ENCODE data around the gene PRSS8. TPM values are rescaled to one million over a fixed set of nuclear protein-coding genes. Genes with fewer than 3 reads are reported as not detected.

The PRSS8 gene
- total RNA-seq, 1 experiment from 2014 or later: not detected

GRCh38 chr16:31083081-31083480, 52.4 kb downstream of the PRSS8 start:
- Histone ChIP-seq H3K27ac (no peak overlapping the region), H3K4me3 (no peak overlapping the region), H3K9me3 (replicated peaks) (no peaks in the 10 kb centered on the region), H3K4me1 (replicated peaks) (no peaks in the 10 kb centered on the region), H3K36me3 (peaks cover 62% of the 10 kb centered on the region), H3K27me3 (replicated peaks) (no peaks in the 10 kb centered on the region)
- DNase-seq (ENCODE audit: low read depth in 1 of 2, low spot score in 2 of 2): no peak

- H3K36me3 ChIP-seq: peaks cover 67% of the 10 kb centered on the region
- no peak for DNase-seq (ENCODE audit: low read depth in 1 of 2, low spot score in 2 of 2)
- no peaks in the 10 kb centered on the region for H3K4me1 ChIP-seq (replicated peaks)
- H3K4me3 ChIP-seq: no peak overlapping the region
- H3K27ac ChIP-seq: no peak overlapping the region
- H3K9me3 ChIP-seq (replicated peaks): no peaks in the 10 kb centered on the region
- no peaks in the 10 kb centered on the region for H3K27me3 ChIP-seq (replicated peaks)
Measured at GRCh38 chr16:31082368-31083045, 53.0 kb downstream of the PRSS8 start.

Other genes starting within 250 kb of the PRSS8 start
- gene BCL7C, start 241.7 kb downstream of the PRSS8 start, total RNA-seq (2014; rRNA removed; shearing (Covaris generic)): 52.8 and 58.5 TPM in 2 replicates
- gene CTF1, start 239.1 kb downstream of the PRSS8 start, total RNA-seq (2014; rRNA removed; shearing (Covaris generic)): 1.3 and 3.5 TPM in 2 replicates
- 7.1 and 8.9 TPM in 2 replicates for gene FBXL19, start 212.2 kb downstream of the PRSS8 start, total RNA-seq (2014; rRNA removed; shearing (Covaris generic))
- gene ORAI3, start 186.7 kb downstream of the PRSS8 start, total RNA-seq (2014; rRNA removed; shearing (Covaris generic)): 8.7 and 9.1 TPM in 2 replicates
- 0.60 and 2.2 TPM in 2 replicates for gene SETD1A, start 178.0 kb downstream of the PRSS8 start, total RNA-seq (2014; rRNA removed; shearing (Covaris generic))
- gene HSD3B7, start 150.5 kb downstream of the PRSS8 start, total RNA-seq (2014; rRNA removed; shearing (Covaris generic)): 4.1 and 7.8 TPM in 2 replicates
- gene STX1B, start 125.1 kb downstream of the PRSS8 start, total RNA-seq (2014; rRNA removed; shearing (Covaris generic)): 0.05 and 0.06 TPM in 2 replicates
- gene STX4, start 102.2 kb downstream of the PRSS8 start, total RNA-seq (2014; rRNA removed; shearing (Covaris generic)): 5.2 and 11.8 TPM in 2 replicates
- gene ZNF668, start 61.5 kb downstream of the PRSS8 start, total RNA-seq (2014; rRNA removed; shearing (Covaris generic)): 13.2 and 16.0 TPM in 2 replicates
- gene ZNF646, start 61.3 kb downstream of the PRSS8 start, total RNA-seq (2014; rRNA removed; shearing (Covaris generic)): 6.7 and 13.3 TPM in 2 replicates
- gene PRSS53, start 46.8 kb downstream of the PRSS8 start, total RNA-seq (2014; rRNA removed; shearing (Covaris generic)): 1.9 and 2.6 TPM in 2 replicates
- gene VKORC1, start 40.9 kb downstream of the PRSS8 start, total RNA-seq (2014; rRNA removed; shearing (Covaris generic)): 119 and 140 TPM in 2 replicates
- 19.1 and 20.8 TPM in 2 replicates for gene BCKDK, start 27.3 kb downstream of the PRSS8 start, total RNA-seq (2014; rRNA removed; shearing (Covaris generic))
- 32.3 and 45.2 TPM in 2 replicates for gene KAT8, start 18.1 kb downstream of the PRSS8 start, total RNA-seq (2014; rRNA removed; shearing (Covaris generic))
- 0.18 and 0.38 TPM in 2 replicates for gene PRSS36, start 14.3 kb upstream of the PRSS8 start, total RNA-seq (2014; rRNA removed; shearing (Covaris generic))
- gene FUS, start 44.4 kb upstream of the PRSS8 start, total RNA-seq (2014; rRNA removed; shearing (Covaris generic)): 32.0 and 37.5 TPM in 2 replicates
- gene PYCARD, start 67.0 kb upstream of the PRSS8 start, total RNA-seq (2014; rRNA removed; shearing (Covaris generic)): 15.4 and 21.6 TPM in 2 replicates
- gene TRIM72, start 78.4 kb upstream of the PRSS8 start, total RNA-seq (2014; rRNA removed; shearing (Covaris generic)): not detected in 2 replicates
- not detected in 2 replicates for gene PYDC1, start 81.4 kb upstream of the PRSS8 start, total RNA-seq (2014; rRNA removed; shearing (Covaris generic))
- gene ITGAM, start 124.2 kb upstream of the PRSS8 start, total RNA-seq (2014; rRNA removed; shearing (Covaris generic)): 0.05 TPM in 1 of 2 replicates, not detected in the other
- 0.09 TPM in 1 of 2 replicates, not detected in the other for gene ITGAX, start 219.4 kb upstream of the PRSS8 start, total RNA-seq (2014; rRNA removed; shearing (Covaris generic))